Liver (tissue), 9 donors: Measurements from ENCODE around the gene PPARD. TPM values are rescaled to one million over a fixed set of nuclear protein-coding genes. Genes with fewer than 3 reads are reported as not detected.

Experiments
- DNase-seq: peaks from one replicate; pipeline ENCODE4 v3.0.0-alpha.2; 2017; ENCODE audit warnings: low spot score
- H3K27ac ChIP-seq, 2 donors: one replicate each; pipeline ENCODE4 v1.7.0; 2013; ENCODE audit warnings: inconsistent platforms in 2 of 2, low read length in 2 of 2, control low read depth in 1 of 2, low read depth in 1 of 2, mild to moderate bottlenecking in 1 of 2
- H3K27me3 ChIP-seq, 4 donors: one replicate each; pipeline versions ENCODE4 v1.6.1 to v1.7.0; 2013; ENCODE audit warnings: low read length in 3 of 4, inconsistent platforms in 1 of 4, mild to moderate bottlenecking in 1 of 4, moderate library complexity in 1 of 4; ENCODE audit not compliant: control insufficient read depth in 4 of 4, insufficient read depth in 4 of 4
- H3K36me3 ChIP-seq, 4 donors: one replicate each; pipeline versions ENCODE4 v1.6.1 to v1.7.0; 2013; ENCODE audit warnings: low read length in 3 of 4, mild to moderate bottlenecking in 3 of 4, low read depth in 1 of 4, moderate library complexity in 1 of 4; ENCODE audit not compliant: control insufficient read depth in 4 of 4, insufficient read depth in 3 of 4
- H3K4me1 ChIP-seq, 4 donors: one replicate each; pipeline versions ENCODE4 v1.6.1 to v1.7.0; 2013; ENCODE audit warnings: low read length in 3 of 4, mild to moderate bottlenecking in 3 of 4, moderate library complexity in 1 of 4; ENCODE audit not compliant: control insufficient read depth in 4 of 4, insufficient read depth in 4 of 4
- H3K4me3 ChIP-seq, 3 donors: one replicate each; pipeline versions ENCODE4 v1.6.1 to v1.7.0; 2013; ENCODE audit warnings: low read length in 3 of 3, control low read depth in 1 of 3, low read depth in 1 of 3, mild to moderate bottlenecking in 1 of 3
- H3K9ac ChIP-seq, 2 donors: one replicate each; pipeline ENCODE4 v1.7.0; 2013; ENCODE audit warnings: low read length in 2 of 2, mild to moderate bottlenecking in 2 of 2, moderate library complexity in 2 of 2, control low read depth in 1 of 2, low read depth in 1 of 2
- H3K9me3 ChIP-seq, 4 donors: one replicate each; pipeline versions ENCODE4 v1.6.1 to v1.7.0; 2013; ENCODE audit warnings: low read length in 3 of 4; ENCODE audit not compliant: control insufficient read depth in 4 of 4
- EGR1 ChIP-seq, 2 donors: IDR thresholded peaks; 2 replicates each; pipeline ENCODE4 v1.6.1; 2016 to 2018; ENCODE audit warnings: antibody characterized with exemption in 2 of 2, low read depth in 2 of 2
- FOXA1 ChIP-seq: IDR thresholded peaks from 2 replicates; pipeline ENCODE4 v1.6.1; 2016; ENCODE audit warnings: antibody characterized with exemption
- FOXA2 ChIP-seq: IDR thresholded peaks from 2 replicates; pipeline ENCODE4 v1.6.1; 2016; ENCODE audit warnings: antibody characterized with exemption
- HNF4A ChIP-seq, 2 donors: conservative IDR thresholded peaks; 2 replicates each; pipeline ENCODE4 v1.6.1; 2016; ENCODE audit warnings: antibody characterized with exemption in 2 of 2, mild to moderate bottlenecking in 2 of 2
- HNF4G ChIP-seq: IDR thresholded peaks from 2 replicates; pipeline ENCODE4 v1.6.1; 2016; ENCODE audit warnings: antibody characterized with exemption
- JUND ChIP-seq, 2 donors: IDR thresholded peaks; 2 replicates each; pipeline ENCODE4 v1.6.1; 2016; ENCODE audit warnings: antibody characterized with exemption in 2 of 2
- NR2F2 ChIP-seq: IDR thresholded peaks from 2 replicates; pipeline ENCODE4 v1.6.1; 2016; ENCODE audit warnings: antibody characterized with exemption
- RXRA ChIP-seq, 2 donors: IDR thresholded peaks; 2 replicates each; pipeline ENCODE4 v1.6.1; 2017 to 2018; ENCODE audit warnings: antibody characterized with exemption in 2 of 2, mild to moderate bottlenecking in 1 of 2
- TAF1 ChIP-seq: conservative IDR thresholded peaks from 2 replicates; pipeline ENCODE4 v1.6.1; 2016; ENCODE audit warnings: antibody characterized with exemption, mild to moderate bottlenecking
- WGBS: extraction: QIAGEN DNeasy Blood & Tissue Kit; methylation state at CpG from one replicate; pipeline ENCODE4 v1.1.7; 2013; 5-methylcytosine and 5-hydroxymethylcytosine counted together
- polyA plus RNA-seq, 2 donors: library from polyadenylated mRNA; stranded (reverse) in 1 of 2; unstranded in 1 of 2; fragments of 200-250 nt in 1 of 2; fragments of >200 nt in 1 of 2; fragmentation: Nextera tagmentation in 1 of 2; extraction: Ambion mirVana in 1 of 2; gene quantifications; one replicate each; pipeline versions ENCODE4 v1.2.1 to v1.2.3, GENCODE V29; 2013 to 2015
- total RNA-seq, 2 donors: library from RNA; depleted of rRNA; stranded (reverse); fragments of >200 nt; gene quantifications; one replicate each; pipeline ENCODE4 v1.2.3, GENCODE V29; 2014
- TF ChIP-seq, protein P1 (sequence below): IDR thresholded peaks from 2 replicates; pipeline ENCODE4 v1.6.1; 2016; ENCODE audit warnings: antibody characterized with exemption
- TF ChIP-seq, protein P2 (sequence below): fragments of 150-350 bp; IDR thresholded peaks from 2 replicates; pipeline ENCODE4 v1.5.1; 2017; ENCODE audit warnings: improper control_type of control experiment, low read depth, low read length; ENCODE audit not compliant: missing input control
- TF ChIP-seq, protein P3 (sequence below): IDR thresholded peaks from 2 replicates; pipeline ENCODE4 v1.6.1; 2016; ENCODE audit warnings: antibody characterized with exemption
- TF ChIP-seq, protein P4 (sequence below): IDR thresholded peaks from 2 replicates; pipeline ENCODE4 v1.6.1; 2016; ENCODE audit warnings: antibody characterized with exemption, mild to moderate bottlenecking
- donor health status: healthy.
- donor health status: healthy.
- donor health status: healthy.
- donor health status: healthy.
- donor health status: healthy.

The PPARD gene
- total and polyA plus RNA-seq, 4 donors, result 2.1 to 7.8 (median 5.1) TPM

DNA sequence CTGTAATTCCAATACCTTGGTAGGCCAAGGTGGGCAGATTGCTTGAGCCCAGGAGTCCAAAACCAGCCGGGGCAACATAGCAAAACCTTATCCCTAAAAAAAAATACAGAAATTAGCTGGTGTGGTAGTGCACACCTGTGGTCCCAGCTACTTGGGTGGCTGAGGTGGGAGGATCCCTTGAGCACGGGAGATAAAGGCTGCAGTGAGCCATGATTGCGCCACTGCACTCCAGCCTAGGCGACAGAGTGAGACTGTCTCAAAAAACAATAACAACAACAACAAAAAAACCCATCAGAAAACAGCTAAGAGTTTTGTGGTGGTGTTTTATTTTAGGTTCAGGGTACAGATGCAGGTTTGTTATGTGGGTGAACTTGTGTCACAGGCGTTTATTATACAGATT is 66.9 kb downstream of the PPARD start (continued):
- TF ChIP-seq HNF4G (no peak), NR2F2 (no peak)
- TF ChIP-seq, protein P1, sequence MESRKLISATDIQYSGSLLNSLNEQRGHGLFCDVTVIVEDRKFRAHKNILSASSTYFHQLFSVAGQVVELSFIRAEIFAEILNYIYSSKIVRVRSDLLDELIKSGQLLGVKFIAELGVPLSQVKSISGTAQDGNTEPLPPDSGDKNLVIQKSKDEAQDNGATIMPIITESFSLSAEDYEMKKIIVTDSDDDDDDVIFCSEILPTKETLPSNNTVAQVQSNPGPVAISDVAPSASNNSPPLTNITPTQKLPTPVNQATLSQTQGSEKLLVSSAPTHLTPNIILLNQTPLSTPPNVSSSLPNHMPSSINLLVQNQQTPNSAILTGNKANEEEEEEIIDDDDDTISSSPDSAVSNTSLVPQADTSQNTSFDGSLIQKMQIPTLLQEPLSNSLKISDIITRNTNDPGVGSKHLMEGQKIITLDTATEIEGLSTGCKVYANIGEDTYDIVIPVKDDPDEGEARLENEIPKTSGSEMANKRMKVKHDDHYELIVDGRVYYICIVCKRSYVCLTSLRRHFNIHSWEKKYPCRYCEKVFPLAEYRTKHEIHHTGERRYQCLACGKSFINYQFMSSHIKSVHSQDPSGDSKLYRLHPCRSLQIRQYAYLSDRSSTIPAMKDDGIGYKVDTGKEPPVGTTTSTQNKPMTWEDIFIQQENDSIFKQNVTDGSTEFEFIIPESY, result no peak

DNA sequence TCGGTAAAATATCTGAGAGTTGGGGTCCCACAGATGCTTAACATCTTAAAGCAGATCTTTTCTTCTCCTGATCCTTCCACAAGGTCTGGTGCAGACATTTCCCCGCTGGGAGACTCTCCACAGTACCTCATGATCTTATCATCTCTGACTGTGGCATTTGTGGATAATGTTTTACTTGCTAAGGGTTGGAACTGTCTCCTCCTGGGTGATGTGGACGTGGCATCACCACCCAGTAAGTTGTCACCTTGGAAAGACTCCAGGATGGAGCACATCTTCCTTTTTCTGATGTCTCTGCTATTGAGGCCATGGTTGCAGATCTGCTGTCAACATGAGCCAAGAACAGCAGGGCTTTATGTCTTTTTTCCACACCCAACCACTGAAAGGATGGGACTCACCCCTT is 67.8 kb downstream of the PPARD start:
- no peak overlapping the region for H3K4me3 ChIP-seq

More for the DNA sequence above, 67.8 kb downstream of the PPARD start:
- no peak for DNase-seq
- Histone ChIP-seq H3K4me1 (peaks cover 3 to 10% (median 8%) of the 10 kb centered on the region in 4 donors), H3K27ac (no peak overlapping the region), H3K9ac (no peak overlapping the region), H3K27me3 (no peaks in the 10 kb centered on the region), H3K9me3 (no peaks in the 10 kb centered on the region), H3K36me3 (peaks cover 0 to 12% (median 3%) of the 10 kb centered on the region in 4 donors)
- 77% methylated on average over 3 of the region's 3 CpGs for WGBS
- TF ChIP-seq HNF4A (conservative IDR thresholded peaks at IDR 0.05) (no peak), FOXA1 (no peak), RXRA (IDR thresholded peaks at IDR 0.05) (no peak), TAF1 (no peak), EGR1 (IDR thresholded peaks at IDR 0.05; ENCODE audit: low read depth in 2 of 2) (no peak), JUND (IDR thresholded peaks at IDR 0.05) (no peak), FOXA2 (no peak), HNF4G (no peak), NR2F2 (no peak)
- TF ChIP-seq, protein P2, sequence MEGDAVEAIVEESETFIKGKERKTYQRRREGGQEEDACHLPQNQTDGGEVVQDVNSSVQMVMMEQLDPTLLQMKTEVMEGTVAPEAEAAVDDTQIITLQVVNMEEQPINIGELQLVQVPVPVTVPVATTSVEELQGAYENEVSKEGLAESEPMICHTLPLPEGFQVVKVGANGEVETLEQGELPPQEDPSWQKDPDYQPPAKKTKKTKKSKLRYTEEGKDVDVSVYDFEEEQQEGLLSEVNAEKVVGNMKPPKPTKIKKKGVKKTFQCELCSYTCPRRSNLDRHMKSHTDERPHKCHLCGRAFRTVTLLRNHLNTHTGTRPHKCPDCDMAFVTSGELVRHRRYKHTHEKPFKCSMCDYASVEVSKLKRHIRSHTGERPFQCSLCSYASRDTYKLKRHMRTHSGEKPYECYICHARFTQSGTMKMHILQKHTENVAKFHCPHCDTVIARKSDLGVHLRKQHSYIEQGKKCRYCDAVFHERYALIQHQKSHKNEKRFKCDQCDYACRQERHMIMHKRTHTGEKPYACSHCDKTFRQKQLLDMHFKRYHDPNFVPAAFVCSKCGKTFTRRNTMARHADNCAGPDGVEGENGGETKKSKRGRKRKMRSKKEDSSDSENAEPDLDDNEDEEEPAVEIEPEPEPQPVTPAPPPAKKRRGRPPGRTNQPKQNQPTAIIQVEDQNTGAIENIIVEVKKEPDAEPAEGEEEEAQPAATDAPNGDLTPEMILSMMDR, result no peak
- TF ChIP-seq, protein P3, sequence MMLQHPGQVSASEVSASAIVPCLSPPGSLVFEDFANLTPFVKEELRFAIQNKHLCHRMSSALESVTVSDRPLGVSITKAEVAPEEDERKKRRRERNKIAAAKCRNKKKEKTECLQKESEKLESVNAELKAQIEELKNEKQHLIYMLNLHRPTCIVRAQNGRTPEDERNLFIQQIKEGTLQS, result no peak
- TF ChIP-seq, protein P4, sequence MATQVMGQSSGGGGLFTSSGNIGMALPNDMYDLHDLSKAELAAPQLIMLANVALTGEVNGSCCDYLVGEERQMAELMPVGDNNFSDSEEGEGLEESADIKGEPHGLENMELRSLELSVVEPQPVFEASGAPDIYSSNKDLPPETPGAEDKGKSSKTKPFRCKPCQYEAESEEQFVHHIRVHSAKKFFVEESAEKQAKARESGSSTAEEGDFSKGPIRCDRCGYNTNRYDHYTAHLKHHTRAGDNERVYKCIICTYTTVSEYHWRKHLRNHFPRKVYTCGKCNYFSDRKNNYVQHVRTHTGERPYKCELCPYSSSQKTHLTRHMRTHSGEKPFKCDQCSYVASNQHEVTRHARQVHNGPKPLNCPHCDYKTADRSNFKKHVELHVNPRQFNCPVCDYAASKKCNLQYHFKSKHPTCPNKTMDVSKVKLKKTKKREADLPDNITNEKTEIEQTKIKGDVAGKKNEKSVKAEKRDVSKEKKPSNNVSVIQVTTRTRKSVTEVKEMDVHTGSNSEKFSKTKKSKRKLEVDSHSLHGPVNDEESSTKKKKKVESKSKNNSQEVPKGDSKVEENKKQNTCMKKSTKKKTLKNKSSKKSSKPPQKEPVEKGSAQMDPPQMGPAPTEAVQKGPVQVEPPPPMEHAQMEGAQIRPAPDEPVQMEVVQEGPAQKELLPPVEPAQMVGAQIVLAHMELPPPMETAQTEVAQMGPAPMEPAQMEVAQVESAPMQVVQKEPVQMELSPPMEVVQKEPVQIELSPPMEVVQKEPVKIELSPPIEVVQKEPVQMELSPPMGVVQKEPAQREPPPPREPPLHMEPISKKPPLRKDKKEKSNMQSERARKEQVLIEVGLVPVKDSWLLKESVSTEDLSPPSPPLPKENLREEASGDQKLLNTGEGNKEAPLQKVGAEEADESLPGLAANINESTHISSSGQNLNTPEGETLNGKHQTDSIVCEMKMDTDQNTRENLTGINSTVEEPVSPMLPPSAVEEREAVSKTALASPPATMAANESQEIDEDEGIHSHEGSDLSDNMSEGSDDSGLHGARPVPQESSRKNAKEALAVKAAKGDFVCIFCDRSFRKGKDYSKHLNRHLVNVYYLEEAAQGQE, result no peak
- TF ChIP-seq, protein P1, result no peak
